H1 (cell line): Measurements from ENCODE around the gene ACTG1. TPM values are rescaled to one million over a fixed set of nuclear protein-coding genes. Genes with fewer than 3 reads are reported as not detected.

Experiments used
- CTCF ChIA-PET: fragments of 300-600 bp; sonication (Branson Sonifier 250); formaldehyde crosslinking; loops from one replicate; lab custom pipeline; 2021; ENCODE audit not compliant: partially characterized antibody; lab: Charles Lee
- POLR2A ChIA-PET: fragments of 300-600 bp; sonication (Branson Sonifier 250); formaldehyde crosslinking; loops from one replicate; lab custom pipeline; 2021; ENCODE audit warnings: inconsistent platforms; ENCODE audit not compliant: partially characterized antibody; lab: Charles Lee
- DNase-seq, 2 experiments: peaks; one replicate each; pipeline versions ENCODE4 v3.0.0 to v3.0.0-alpha.2; 2010 to 2022; ENCODE audit warnings: low spot score in 2 of 2, low read depth in 1 of 2, mixed read lengths in 1 of 2
- FAIRE-seq: peaks from 2 replicates; lab custom pipeline; 2011; peaks lifted over from hg19 to GRCh38; lab: Jason Lieb, UNC
- H2AFZ ChIP-seq: 2 replicates; pipeline ENCODE4 v1.8.1; 2012; ENCODE audit warnings: low read length, inconsistent platforms
- H2AK5ac ChIP-seq: 2 replicates; pipeline ENCODE4 v1.6.1; 2013; ENCODE audit warnings: low read depth, low read length
- H2BK120ac ChIP-seq: replicated peaks from 2 replicates; pipeline ENCODE3; 2013; ENCODE audit warnings: low read depth, low read length, inconsistent platforms
- H2BK12ac ChIP-seq: 2 replicates; pipeline ENCODE4 v1.6.1; 2013; ENCODE audit warnings: low read depth, low read length
- H2BK15ac ChIP-seq: 2 replicates; pipeline ENCODE4 v1.6.1; 2013; ENCODE audit warnings: low read length
- H2BK20ac ChIP-seq: 2 replicates; pipeline ENCODE4 v1.6.1; 2013; ENCODE audit warnings: low read length
- H2BK5ac ChIP-seq: 2 replicates; pipeline ENCODE4 v1.6.1; 2013; ENCODE audit warnings: low read depth, low read length
- H3K14ac ChIP-seq: 2 replicates; pipeline ENCODE4 v1.6.1; 2013; ENCODE audit warnings: inconsistent platforms; ENCODE audit not compliant: insufficient read length
- H3K18ac ChIP-seq: 2 replicates; pipeline ENCODE4 v1.6.1; 2013; ENCODE audit warnings: low read length; ENCODE audit errors: extremely low read depth
- H3K23ac ChIP-seq: 2 replicates; pipeline ENCODE4 v1.6.1; 2013; ENCODE audit warnings: inconsistent platforms; ENCODE audit not compliant: insufficient read length
- H3K23me2 ChIP-seq: 2 replicates; pipeline ENCODE4 v1.6.1; 2013; ENCODE audit warnings: low read depth, low read length
- H3K27ac ChIP-seq: 2 replicates; pipeline ENCODE4 v1.6.1; 2011; ENCODE audit warnings: low read depth, low read length, inconsistent platforms
- H3K27me3 ChIP-seq, 4 experiments: replicated peaks in 1 of 4; 1 replicate in 1 of 4; 2 replicates in 3 of 4; pipeline versions ENCODE4 v1.6.1 to v1.8.1; 2011 to 2013; ENCODE audit warnings: low read length in 3 of 4, mild to moderate bottlenecking in 3 of 4, inconsistent platforms in 2 of 4, mixed read lengths in 2 of 4, moderate library complexity in 1 of 4; ENCODE audit not compliant: control insufficient read depth in 3 of 4, insufficient read depth in 3 of 4; ENCODE audit errors: extremely low read depth in 1 of 4
- H3K36me3 ChIP-seq, 4 experiments: 2 replicates each; pipeline versions ENCODE4 v1.6.1 to v1.8.1; 2011 to 2013; ENCODE audit warnings: mild to moderate bottlenecking in 4 of 4, low read length in 3 of 4, moderate library complexity in 2 of 4, control low read depth in 1 of 4, inconsistent platforms in 1 of 4; ENCODE audit not compliant: insufficient read depth in 4 of 4, control insufficient read depth in 2 of 4
- H3K4ac ChIP-seq: replicated peaks from 2 replicates; pipeline ENCODE3; 2013; ENCODE audit warnings: low read length, low read depth, mixed read lengths, inconsistent platforms; ENCODE audit not compliant: insufficient read length
- H3K4me1 ChIP-seq, 4 experiments: replicated peaks in 1 of 4; 1 replicate in 1 of 4; 2 replicates in 3 of 4; pipeline versions ENCODE4 v1.6.1 to v1.8.1; 2011 to 2013; ENCODE audit warnings: low read length in 3 of 4, inconsistent platforms in 2 of 4, mixed read lengths in 1 of 4; ENCODE audit not compliant: insufficient read depth in 4 of 4, control insufficient read depth in 3 of 4
- H3K4me2 ChIP-seq, 2 experiments: 2 replicates each; pipeline versions ENCODE4 v1.6.1 to v1.8.1; 2011 to 2013; ENCODE audit warnings: low read depth in 2 of 2, low read length in 2 of 2, control low read depth in 1 of 2, inconsistent platforms in 1 of 2, mild to moderate bottlenecking in 1 of 2; ENCODE audit not compliant: insufficient read depth in 1 of 2
- H3K4me3 ChIP-seq, 4 experiments: fragments of 200-600, 300-600 bp in 1 of 4; sonication (generic), shearing (Covaris generic), sonication (Bioruptor Twin) in 1 of 4; 2 replicates each; pipeline versions ENCODE4 v1.5.1 to v1.8.1; 2011 to 2016; ENCODE audit warnings: low read length in 4 of 4, low read depth in 3 of 4, control low read depth in 2 of 4, inconsistent platforms in 2 of 4, mild to moderate bottlenecking in 2 of 4, mixed read lengths in 1 of 4, moderate library complexity in 1 of 4; ENCODE audit not compliant: insufficient read depth in 2 of 4; ENCODE audit errors: extremely low read depth in 1 of 4
- H3K56ac ChIP-seq: replicated peaks from 2 replicates; pipeline ENCODE3; 2013; ENCODE audit warnings: low read depth, mild to moderate bottlenecking, mixed read lengths, low read length, inconsistent platforms; ENCODE audit not compliant: insufficient read length
- H3K79me1 ChIP-seq: 2 replicates; pipeline ENCODE4 v1.6.1; 2013; ENCODE audit warnings: low read depth, low read length, control low read depth
- H3K79me2 ChIP-seq, 2 experiments: 2 replicates each; pipeline versions ENCODE4 v1.6.1 to v1.8.1; 2012 to 2013; ENCODE audit warnings: low read length in 2 of 2, mild to moderate bottlenecking in 2 of 2, inconsistent platforms in 1 of 2; ENCODE audit not compliant: insufficient read depth in 2 of 2, control insufficient read depth in 1 of 2
- H3K9ac ChIP-seq, 4 experiments: replicated peaks in 1 of 4; 1 replicate in 1 of 4; 2 replicates in 3 of 4; pipeline versions ENCODE4 v1.6.1 to v1.8.1; 2011 to 2013; ENCODE audit warnings: low read depth in 3 of 4, low read length in 3 of 4, control low read depth in 2 of 4, mild to moderate bottlenecking in 2 of 4, moderate library complexity in 2 of 4, inconsistent platforms in 1 of 4; ENCODE audit errors: extremely low read depth in 1 of 4
- H3K9me3 ChIP-seq, 2 experiments: 2 replicates each; pipeline versions ENCODE4 v1.6.1 to v1.8.1; 2012 to 2013; ENCODE audit warnings: mild to moderate bottlenecking in 2 of 2, moderate library complexity in 2 of 2, control low read depth in 1 of 2, inconsistent platforms in 1 of 2, low read depth in 1 of 2, low read length in 1 of 2, mixed read lengths in 1 of 2; ENCODE audit not compliant: insufficient read depth in 2 of 2
- H4K20me1 ChIP-seq, 2 experiments: replicated peaks in 1 of 2; 2 replicates each; pipeline versions ENCODE3 to v1.8.1; 2011 to 2013; ENCODE audit warnings: inconsistent platforms in 2 of 2, low read length in 2 of 2, mild to moderate bottlenecking in 1 of 2; ENCODE audit not compliant: insufficient read depth in 2 of 2, control insufficient read depth in 1 of 2
- H4K5ac ChIP-seq: 2 replicates; pipeline ENCODE4 v1.6.1; 2013; ENCODE audit warnings: low read length, low read depth, mixed read lengths, inconsistent platforms; ENCODE audit not compliant: insufficient read length
- H4K8ac ChIP-seq: 2 replicates; pipeline ENCODE4 v1.8.0; 2013; ENCODE audit warnings: mild to moderate bottlenecking, moderate library complexity, low read length, inconsistent platforms; ENCODE audit not compliant: insufficient read depth; ENCODE audit errors: extremely low read depth
- H4K91ac ChIP-seq: replicated peaks from 2 replicates; pipeline ENCODE3; 2013; ENCODE audit warnings: low read length, mixed read lengths, inconsistent platforms; ENCODE audit not compliant: insufficient read length
- EGR1 ChIP-seq: IDR thresholded peaks from 2 replicates; pipeline ENCODE4 v1.6.1; 2011; ENCODE audit warnings: low read depth, low read length, borderline replicate concordance
- TBP ChIP-seq: IDR thresholded peaks from 2 replicates; pipeline ENCODE4 v1.6.1; 2011; ENCODE audit warnings: low read depth, low read length, improper control_type of control experiment
- TEAD4 ChIP-seq: IDR thresholded peaks from 2 replicates; pipeline ENCODE4 v1.6.1; 2012; ENCODE audit warnings: low read depth, low read length, inconsistent platforms, mixed read lengths
- WGBS, 2 experiments: shearing (Covaris generic) in 1 of 2; methylation state at CpG; one replicate each; pipeline versions ENCODE4 v1.1.6 to v1.1.7; 2013 to 2015; ENCODE audit warnings: low lambda C conversion rate in 2 of 2, mixed read lengths in 2 of 2, inconsistent platforms in 1 of 2, low coverage in 1 of 2, missing lambda C conversion rate in 1 of 2; ENCODE audit not compliant: insufficient replicate concordance in 2 of 2, insufficient coverage in 1 of 2, insufficient read length in 1 of 2; ENCODE audit errors: extremely low coverage in 1 of 2, missing lambda C conversion rate in 1 of 2; 5-methylcytosine and 5-hydroxymethylcytosine counted together
- polyA plus RNA-seq, 7 experiments: library from polyadenylated mRNA; depleted of rRNA in 3 of 7; stranded (reverse) in 5 of 7; unstranded in 2 of 7; fragments of >200 nt in 5 of 7; fragments of 200-250 nt in 2 of 7; gene quantifications; 1 replicate in 5 of 7; 2 replicates in 1 of 7; 4 replicates in 1 of 7; pipeline versions ENCODE4 v1.2.1 to v1.2.3, GENCODE V29; 2011 to 2013; ENCODE audit warnings: missing spikeins in 2 of 7, mixed read lengths in 2 of 7
- total RNA-seq: library from RNA; stranded (reverse); fragmentation: NEBNext Ultra II Directional; extraction: Animal tissue kit (Norgen Biotek cat#: 25700); gene quantifications from 2 replicates; pipeline ENCODE4 v1.2.1, GENCODE V29; 2021

Gene ACTG1
- total and polyA plus RNA-seq, 2 of the 8 experiments (the other 6 are each of a cell fraction or from before 2014, with no cell fraction given): 3,535 to 5,010 TPM

DNA sequence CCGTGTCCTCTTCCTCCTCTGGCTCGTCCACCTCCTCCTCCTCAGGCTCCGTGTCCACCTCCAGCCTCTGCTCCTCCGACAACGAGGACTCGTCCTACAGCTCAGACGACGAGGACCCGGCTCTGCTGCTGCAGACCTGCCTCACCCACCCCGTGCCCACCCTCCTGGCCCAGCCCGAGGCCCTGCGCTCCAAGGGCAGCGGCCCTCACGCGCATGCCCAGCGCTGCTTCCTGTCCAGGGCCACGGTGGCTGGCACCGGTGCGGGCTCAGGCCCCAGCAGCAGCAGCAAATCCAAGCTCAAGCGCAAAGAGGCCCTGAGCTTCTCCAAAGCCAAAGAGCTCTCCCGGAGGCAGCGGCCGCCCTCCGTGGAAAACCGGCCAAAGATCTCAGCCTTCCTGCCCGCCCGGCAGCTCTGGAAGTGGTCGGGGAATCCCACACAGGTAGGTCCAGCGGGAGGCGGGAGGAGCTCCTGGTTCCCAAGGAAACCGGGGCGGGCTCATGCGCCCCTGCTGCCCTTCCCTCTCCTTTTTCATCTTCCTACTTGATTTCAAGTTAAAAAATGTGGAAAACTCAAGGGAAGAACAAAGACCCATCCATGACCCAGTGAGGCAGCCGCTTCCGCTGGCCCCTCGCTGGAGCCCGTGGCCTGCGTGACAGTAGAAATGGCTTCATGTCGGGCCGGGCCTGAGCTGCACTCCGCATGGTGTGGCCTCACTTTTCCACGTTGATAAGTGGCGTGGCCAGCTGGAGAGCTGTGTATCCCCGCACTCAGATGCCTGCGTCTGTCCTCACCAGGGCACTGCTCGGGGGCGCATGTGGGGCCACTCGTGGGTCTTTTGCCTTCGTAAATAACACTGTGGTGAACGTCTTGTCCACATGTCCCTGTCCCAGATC is 50.7 kb downstream of the ACTG1 start:
- no peak overlapping the region for H3K23ac ChIP-seq
- CTCF ChIA-PET: interaction anchor here (0.6 to 4.8 kb wide), 8 partner anchors 9 to 57 kb away, joined by 3 to 39 read pairs (median 6); no protein-coding TSS in a partner anchor
- no peaks in the 10 kb centered on the region for H3K79me1 ChIP-seq
- H3K4ac ChIP-seq: no peak overlapping the region
- H2BK120ac ChIP-seq: no peak overlapping the region
- no peak overlapping the region for H2AFZ ChIP-seq
- no peak overlapping the region; the same call in 1 of the 2 replicates for H4K8ac ChIP-seq
- H3K4me2 ChIP-seq: no peak overlapping the region
- H3K18ac ChIP-seq: peak overlapping the region; percentile 48; the same call in 1 of the 2 replicates
- H2BK12ac ChIP-seq: 0 out of 2 replicates have a peak overlapping the region, but pooled peaks have one; percentile 27
- no peak overlapping the region for H3K27ac ChIP-seq
- POLR2A ChIA-PET: interaction anchor here (0.6 to 1.4 kb wide), 3 partner anchors 20 to 52 kb away, joined by 3 to 6 read pairs (median 4); no protein-coding TSS in a partner anchor
- no peak overlapping the region for H3K14ac ChIP-seq
- 87% methylated on average over 45 of the region's 50 CpGs; no CpG with 5 or more reads in 1 of the 2 experiments for WGBS, 2 experiments
- no peaks in the 10 kb centered on the region for H3K9me3 ChIP-seq
- H3K36me3 ChIP-seq: no peaks in the 10 kb centered on the region
- no peak overlapping the region for H2BK20ac ChIP-seq
- H4K91ac ChIP-seq: no peak overlapping the region
- DNase-seq (peak in 1 of 2 experiments; percentile 53), FAIRE-seq (no peak)
- no peaks in the 10 kb centered on the region for H3K27me3 ChIP-seq
- no peaks in the 10 kb centered on the region for H4K20me1 ChIP-seq
- no peak overlapping the region for H3K4me3 ChIP-seq
- H3K56ac ChIP-seq: no peak overlapping the region
- no peak overlapping the region for H2BK15ac ChIP-seq
- no peak overlapping the region; the same call in 1 of the 2 replicates for H2AK5ac ChIP-seq
- H3K23me2 ChIP-seq: no peaks in the 10 kb centered on the region
- no peaks in the 10 kb centered on the region for H3K79me2 ChIP-seq
- H2BK5ac ChIP-seq: 0 out of 2 replicates have a peak overlapping the region, but pooled peaks have one; percentile 35
- peaks cover 0 to 8% (median 3%) of the 10 kb centered on the region in 4 experiments; a peak in 4 of 7 replicates for H3K4me1 ChIP-seq
- no peak overlapping the region; a peak in 1 of 7 replicates for H3K9ac ChIP-seq
- no peak overlapping the region for H4K5ac ChIP-seq
- TF ChIP-seq EGR1 (peak; percentile 49; the same call in 1 of the 2 replicates), TBP (no peak), TEAD4 (no peak)
